HepG2 (cell line): Measurements from ENCODE around the gene ACTL7B. TPM values are rescaled to one million over a fixed set of nuclear protein-coding genes. Genes with fewer than 3 reads are reported as not detected.

Source experiments
- ATAC-seq: fragments of 200-7000 bp; cut with Tn5 transposase; 3 replicates; pipeline ENCODE4 v1.9.1; 2020; ENCODE audit warnings: mild to moderate bottlenecking, moderate library complexity
- BruUV-seq: library from RNA; stranded (reverse); fragments of 400-500 nt; replicated peaks from 2 replicates; lab custom pipeline; 2021; lab: Mats Ljungman, UMichigan
- CTCF ChIA-PET: fragments of 300-600 bp; formaldehyde crosslinking; extraction: SDS; loops from one replicate; lab custom pipeline; 2021; ENCODE audit warnings: low total read pairs, inconsistent platforms, low intra/inter-chr PET ratio; lab: Yijun Ruan, JAX
- POLR2A ChIA-PET: fragments of 350-600 bp; sonication (Branson Sonifier 250); formaldehyde crosslinking; loops from one replicate; lab custom pipeline; 2020; ENCODE audit warnings: antibody characterized with exemption, inconsistent platforms; lab: Yijun Ruan, JAX
- DNase-seq: peaks from one replicate; pipeline ENCODE4 v3.0.0-alpha.2; 2015; ENCODE audit warnings: low spot score
- FAIRE-seq: peaks from 3 replicates; lab custom pipeline; 2011; peaks lifted over from hg19 to GRCh38; lab: Jason Lieb, UNC
- H2AFZ ChIP-seq: one replicate; pipeline ENCODE4 v1.6.1; 2011; ENCODE audit warnings: low read length, inconsistent platforms
- H3K27ac ChIP-seq: fragments of 300-600 bp; 3 replicates; pipeline ENCODE4 v1.8.0; 2011; ENCODE audit warnings: mixed run types, mild to moderate bottlenecking, mixed read lengths, low read length, inconsistent platforms; ENCODE audit not compliant: insufficient read depth; ENCODE audit errors: extremely low read length
- H3K27me3 ChIP-seq, 2 experiments: fragments of 200-600 bp in 1 of 2; 2 replicates in 1 of 2; 3 replicates in 1 of 2; pipeline versions ENCODE4 v1.6.0 to v1.8.0; 2011; ENCODE audit warnings: low read length in 2 of 2, mild to moderate bottlenecking in 2 of 2, moderate library complexity in 2 of 2, inconsistent platforms in 1 of 2; ENCODE audit not compliant: insufficient read depth in 2 of 2, control insufficient read depth in 1 of 2
- H3K36me3 ChIP-seq, 2 experiments: fragments of 200-600 bp in 1 of 2; replicated peaks in 1 of 2; 2 replicates in 1 of 2; 3 replicates in 1 of 2; pipeline versions ENCODE4 v1.5.1 to v1.8.0; 2011; ENCODE audit warnings: low read length in 2 of 2, inconsistent platforms in 1 of 2; ENCODE audit not compliant: insufficient read depth in 2 of 2, control insufficient read depth in 1 of 2
- H3K4me1 ChIP-seq: 2 replicates; pipeline ENCODE4 v1.5.1; 2012; ENCODE audit warnings: low read length, inconsistent platforms; ENCODE audit not compliant: insufficient read depth
- H3K4me2 ChIP-seq: 2 replicates; pipeline ENCODE4 v1.6.0; 2011; ENCODE audit warnings: low read depth, low read length, inconsistent platforms
- H3K4me3 ChIP-seq, 3 experiments: fragments of 200-600 bp in 1 of 3; sonication (generic), shearing (Covaris generic) in 1 of 3; replicated peaks in 1 of 3; 2 replicates each; pipeline ENCODE4 v1.5.1; 2011 to 2016; ENCODE audit warnings: low read length in 3 of 3, inconsistent platforms in 2 of 3, low read depth in 2 of 3, mild to moderate bottlenecking in 2 of 3, control low read depth in 1 of 3, mixed read lengths in 1 of 3; ENCODE audit not compliant: insufficient read depth in 1 of 3
- H3K79me2 ChIP-seq: one replicate; pipeline ENCODE4 v1.6.1; 2011; ENCODE audit warnings: low read length, inconsistent platforms; ENCODE audit not compliant: insufficient read depth
- H3K9ac ChIP-seq: 2 replicates; pipeline ENCODE4 v1.6.0; 2011; ENCODE audit warnings: mild to moderate bottlenecking, low read depth, low read length, inconsistent platforms; ENCODE audit not compliant: insufficient read depth
- H3K9me3 ChIP-seq: 2 replicates; pipeline ENCODE4 v1.5.1; 2012; ENCODE audit warnings: mild to moderate bottlenecking, low read length
- H4K20me1 ChIP-seq: 2 replicates; pipeline ENCODE4 v1.6.0; 2011; ENCODE audit warnings: inconsistent platforms, mild to moderate bottlenecking, low read length, moderate library complexity; ENCODE audit not compliant: insufficient read depth
- KLF6 ChIP-seq: IDR thresholded peaks from 2 replicates; pipeline ENCODE4 v1.8.0; 2016; ENCODE audit warnings: missing biosample characterization, missing genetic modification reagents
- POLR2A ChIP-seq, 2 experiments: IDR thresholded peaks; 2 replicates each; pipeline ENCODE4 v1.6.1; 2011; ENCODE audit warnings: low read depth in 2 of 2, low read length in 2 of 2, mild to moderate bottlenecking in 1 of 2, moderate library complexity in 1 of 2; ENCODE audit not compliant: insufficient read depth in 1 of 2
- RBM22 ChIP-seq: fragments of 200-400 bp; formaldehyde crosslinking; optimal IDR thresholded peaks from 2 replicates; pipeline ENCODE3; 2017; ENCODE audit warnings: mild to moderate bottlenecking, low read length, moderate library complexity
- RELA ChIP-seq: sonication (generic); formaldehyde crosslinking; IDR thresholded peaks from 2 replicates; pipeline ENCODE4 v1.4.0; 2020; ENCODE audit warnings: missing genetic modification reagents
- U2AF1 ChIP-seq: fragments of 200-400 bp; formaldehyde crosslinking; optimal IDR thresholded peaks from 2 replicates; pipeline ENCODE3; 2017; ENCODE audit warnings: mild to moderate bottlenecking, low read depth, low read length
- ZFP36 ChIP-seq: fragments of 150-350 bp; IDR thresholded peaks from 2 replicates; pipeline ENCODE4 v1.6.1; 2018; ENCODE audit warnings: borderline replicate concordance, low read length, low read depth; ENCODE audit not compliant: partially characterized antibody
- ZFP37 ChIP-seq: sonication (generic); formaldehyde crosslinking; IDR thresholded peaks from 2 replicates; pipeline ENCODE4 v1.4.0; 2020; ENCODE audit warnings: missing genetic modification reagents, borderline replicate concordance
- ZNF121 ChIP-seq: sonication (generic); formaldehyde crosslinking; IDR thresholded peaks from 2 replicates; pipeline ENCODE4 v1.5.0; 2020; ENCODE audit warnings: mild to moderate bottlenecking, missing genetic modification reagents
- ZNF460 ChIP-seq: sonication (generic); formaldehyde crosslinking; IDR thresholded peaks from 2 replicates; pipeline ENCODE4 v1.5.1; 2020; ENCODE audit warnings: missing genetic modification reagents, mild to moderate bottlenecking, borderline replicate concordance
- ZNF879 ChIP-seq: sonication (generic); formaldehyde crosslinking; IDR thresholded peaks from 2 replicates; pipeline ENCODE4 v1.8.1; 2023; ENCODE audit warnings: missing genetic modification reagents
- WGBS: methylation state at CpG from one replicate; pipeline ENCODE4 v1.1.6; 2017; ENCODE audit warnings: low lambda C conversion rate; 5-methylcytosine and 5-hydroxymethylcytosine counted together
- in situ Hi-C: cut with HindIII; loops from 2 replicates; pipeline ENCODE4 v1.10.0; 2017; ENCODE audit warnings: low pct_unique_long_range_greater_than_20kb; ENCODE audit not compliant: extremely low pct_ligation_motif_present
- intact Hi-C: fragments of 100-400 bp; cut with micrococcal nuclease; formaldehyde crosslinking; loops from one replicate; pipeline ENCODE4 v1.10.0; 2022; ENCODE audit not compliant: unreplicated experiment
- polyA plus RNA-seq, 8 experiments: library from polyadenylated mRNA; depleted of rRNA in 3 of 8; stranded (reverse) in 7 of 8; unstranded in 1 of 8; fragments of >200 nt; fragmentation: Illumina TruSeq in 4 of 8; extraction: Trizol in 4 of 8; gene quantifications; 2 replicates each; pipeline versions ENCODE4 v1.2.1 to v1.2.3, GENCODE V29; 2011 to 2016; ENCODE audit warnings: low read depth in 4 of 8, missing spikeins in 1 of 8, mixed read lengths in 1 of 8; ENCODE audit not compliant: insufficient read depth in 1 of 8
- total RNA-seq, 5 experiments: library from RNA; depleted of rRNA; stranded (reverse); fragments of >200 nt; fragmentation: Illumina TruSeq; extraction: Trizol; gene quantifications; 2 replicates each; pipeline ENCODE4 v1.2.3, GENCODE V29; 2016; ENCODE audit warnings: low read depth in 1 of 5
- TF ChIP-seq, protein P1 (sequence below): sonication (generic); formaldehyde crosslinking; IDR thresholded peaks from 2 replicates; pipeline ENCODE4 v1.4.0; 2020; ENCODE audit warnings: missing genetic modification reagents
- TF ChIP-seq, protein P2 (sequence below): sonication (generic); formaldehyde crosslinking; conservative IDR thresholded peaks from 2 replicates; pipeline ENCODE4 v1.8.0; 2022; ENCODE audit warnings: missing genetic modification reagents
- TF ChIP-seq, protein P3 (sequence below): sonication (generic); formaldehyde crosslinking; IDR thresholded peaks from 2 replicates; pipeline ENCODE4 v1.4.0; 2020; ENCODE audit warnings: missing genetic modification reagents
- TF ChIP-seq, protein P4 (sequence below): sonication (generic); formaldehyde crosslinking; IDR thresholded peaks from 2 replicates; pipeline ENCODE4 v1.4.0; 2020; ENCODE audit warnings: missing genetic modification reagents

ACTL7B gene
- total and polyA plus RNA-seq, 2 of the 13 experiments (the other 11 are each of a cell fraction or from before 2014, with no cell fraction given) = 0.07 to 0.11 TPM

DNA sequence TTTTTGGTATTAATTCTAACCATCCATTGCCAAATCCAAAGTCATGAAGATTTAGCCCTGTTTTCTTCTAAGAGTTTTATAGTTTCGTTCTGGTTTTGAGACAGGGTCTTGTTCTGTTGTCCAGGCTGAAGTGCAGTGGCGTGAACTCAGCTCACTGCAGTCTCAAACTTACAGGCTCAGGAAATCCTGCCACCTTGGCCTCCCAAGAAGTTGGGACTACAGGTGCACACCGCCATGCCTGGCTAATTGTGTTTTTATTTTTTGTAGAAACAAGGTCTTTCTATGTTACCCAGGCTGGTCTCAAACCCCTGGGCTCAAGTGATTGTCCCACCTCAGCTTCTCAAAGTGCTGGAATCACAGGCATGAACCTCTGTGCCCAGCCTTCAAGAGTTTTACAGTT lies 27.3 kb upstream of the ACTL7B start (continued):
- TF ChIP-seq, protein P1, sequence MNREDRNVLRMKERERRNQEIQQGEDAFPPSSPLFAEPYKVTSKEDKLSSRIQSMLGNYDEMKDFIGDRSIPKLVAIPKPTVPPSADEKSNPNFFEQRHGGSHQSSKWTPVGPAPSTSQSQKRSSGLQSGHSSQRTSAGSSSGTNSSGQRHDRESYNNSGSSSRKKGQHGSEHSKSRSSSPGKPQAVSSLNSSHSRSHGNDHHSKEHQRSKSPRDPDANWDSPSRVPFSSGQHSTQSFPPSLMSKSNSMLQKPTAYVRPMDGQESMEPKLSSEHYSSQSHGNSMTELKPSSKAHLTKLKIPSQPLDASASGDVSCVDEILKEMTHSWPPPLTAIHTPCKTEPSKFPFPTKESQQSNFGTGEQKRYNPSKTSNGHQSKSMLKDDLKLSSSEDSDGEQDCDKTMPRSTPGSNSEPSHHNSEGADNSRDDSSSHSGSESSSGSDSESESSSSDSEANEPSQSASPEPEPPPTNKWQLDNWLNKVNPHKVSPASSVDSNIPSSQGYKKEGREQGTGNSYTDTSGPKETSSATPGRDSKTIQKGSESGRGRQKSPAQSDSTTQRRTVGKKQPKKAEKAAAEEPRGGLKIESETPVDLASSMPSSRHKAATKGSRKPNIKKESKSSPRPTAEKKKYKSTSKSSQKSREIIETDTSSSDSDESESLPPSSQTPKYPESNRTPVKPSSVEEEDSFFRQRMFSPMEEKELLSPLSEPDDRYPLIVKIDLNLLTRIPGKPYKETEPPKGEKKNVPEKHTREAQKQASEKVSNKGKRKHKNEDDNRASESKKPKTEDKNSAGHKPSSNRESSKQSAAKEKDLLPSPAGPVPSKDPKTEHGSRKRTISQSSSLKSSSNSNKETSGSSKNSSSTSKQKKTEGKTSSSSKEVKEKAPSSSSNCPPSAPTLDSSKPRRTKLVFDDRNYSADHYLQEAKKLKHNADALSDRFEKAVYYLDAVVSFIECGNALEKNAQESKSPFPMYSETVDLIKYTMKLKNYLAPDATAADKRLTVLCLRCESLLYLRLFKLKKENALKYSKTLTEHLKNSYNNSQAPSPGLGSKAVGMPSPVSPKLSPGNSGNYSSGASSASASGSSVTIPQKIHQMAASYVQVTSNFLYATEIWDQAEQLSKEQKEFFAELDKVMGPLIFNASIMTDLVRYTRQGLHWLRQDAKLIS (CRISPR knock-in tag) = peak; percentile 70; the same call in 1 of the 2 replicates
- TF ChIP-seq ZFP37 (CRISPR knock-in tag) (no peak), ZNF879 (CRISPR knock-in tag) (no peak), POLR2A (IDR thresholded peaks at IDR 0.05; ENCODE audit: insufficient read depth in 1 of 2, low read depth in 2 of 2, low read length in 2 of 2) (peak in 1 of 2 experiments; percentile 5; a peak in 1 of 4 replicates)

DNA sequence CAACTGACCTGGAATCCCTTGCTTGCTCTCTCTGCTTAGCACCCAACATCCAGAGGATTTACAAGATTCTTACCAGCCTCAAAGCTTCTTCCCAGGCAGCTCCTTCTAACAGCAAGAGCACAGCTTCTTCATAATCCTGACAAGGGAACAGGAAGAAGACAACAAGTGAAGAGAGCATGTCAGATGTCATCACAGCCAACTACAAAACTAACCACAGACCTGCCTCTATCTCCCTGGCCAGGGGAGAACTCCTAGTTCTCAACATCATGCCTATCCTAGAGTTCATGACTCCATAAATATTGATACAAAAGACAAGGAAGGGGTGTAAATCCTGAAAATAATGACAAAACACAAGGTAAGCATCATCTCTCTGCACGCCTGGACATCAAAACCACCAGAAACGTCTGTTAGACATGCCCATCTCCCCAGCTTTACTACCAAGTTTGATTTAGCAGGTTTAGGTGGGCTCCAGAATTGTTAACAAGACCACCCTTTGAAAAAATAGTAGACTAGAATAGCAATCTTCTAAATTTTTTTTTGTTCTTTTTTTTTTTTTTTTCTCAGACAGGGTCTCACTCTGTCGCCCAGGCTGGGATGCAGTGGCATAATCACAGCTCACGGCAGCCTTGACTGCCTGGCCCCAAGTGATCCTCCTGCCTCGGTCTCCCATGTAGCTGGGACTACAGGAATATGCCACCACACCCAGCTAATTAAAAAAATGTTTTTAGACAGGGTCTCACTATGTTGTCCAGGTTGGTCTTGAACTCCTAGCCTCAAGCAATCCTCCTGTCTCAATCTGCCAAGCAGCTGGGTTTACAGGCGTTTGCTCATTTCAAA lies 26.5 kb upstream of the ACTL7B start:
- Histone ChIP-seq H3K36me3 (peaks cover 15 to 52% of the 10 kb centered on the region in 2 experiments), H3K27ac (peak overlapping the region; percentile 99), H3K9ac (peak overlapping the region; percentile 93), H3K27me3 (no peaks in the 10 kb centered on the region), H4K20me1 (peaks cover 5% of the 10 kb centered on the region; the same call in 1 of the 2 replicates), H3K79me2 (peaks cover 82% of the 10 kb centered on the region), H2AFZ (no peak overlapping the region), H3K4me1 (peaks cover 90% of the 10 kb centered on the region), H3K9me3 (no peaks in the 10 kb centered on the region), H3K4me3 (peak overlapping the region; percentile 57 to 67 (median 66)), H3K4me2 (peak overlapping the region; percentile 77)
- ATAC-seq (no peak), FAIRE-seq (no peak), DNase-seq (no peak)
- ChIA-PET POLR2A (interaction anchor here (0.8 to 4.7 kb wide), 5 partner anchors 10 to 17 kb away, joined by 3 to 45 read pairs (median 11); no protein-coding TSS in a partner anchor), CTCF (no interaction called here)
- WGBS = 80% methylated on average over 6 of the region's 6 CpGs
- BruUV-seq = no TSS peak
- in situ Hi-C loops (no loop called here), intact Hi-C loops (no loop called here)
- TF ChIP-seq ZNF121 (CRISPR knock-in tag) (peak; percentile 25; the same call in 1 of the 2 replicates), ZFP36 (no peak), ZNF460 (CRISPR knock-in tag) (no peak), U2AF1 (no peak), POLR2A (IDR thresholded peaks at IDR 0.05; ENCODE audit: insufficient read depth in 1 of 2, low read depth in 2 of 2, low read length in 2 of 2) (peak; percentile 14 to 32; a peak in 2 of 4 replicates), RBM22 (peak; percentile 86), RELA (CRISPR knock-in tag) (no peak), KLF6 (CRISPR knock-in tag) (no peak)
- TF ChIP-seq, protein P2, sequence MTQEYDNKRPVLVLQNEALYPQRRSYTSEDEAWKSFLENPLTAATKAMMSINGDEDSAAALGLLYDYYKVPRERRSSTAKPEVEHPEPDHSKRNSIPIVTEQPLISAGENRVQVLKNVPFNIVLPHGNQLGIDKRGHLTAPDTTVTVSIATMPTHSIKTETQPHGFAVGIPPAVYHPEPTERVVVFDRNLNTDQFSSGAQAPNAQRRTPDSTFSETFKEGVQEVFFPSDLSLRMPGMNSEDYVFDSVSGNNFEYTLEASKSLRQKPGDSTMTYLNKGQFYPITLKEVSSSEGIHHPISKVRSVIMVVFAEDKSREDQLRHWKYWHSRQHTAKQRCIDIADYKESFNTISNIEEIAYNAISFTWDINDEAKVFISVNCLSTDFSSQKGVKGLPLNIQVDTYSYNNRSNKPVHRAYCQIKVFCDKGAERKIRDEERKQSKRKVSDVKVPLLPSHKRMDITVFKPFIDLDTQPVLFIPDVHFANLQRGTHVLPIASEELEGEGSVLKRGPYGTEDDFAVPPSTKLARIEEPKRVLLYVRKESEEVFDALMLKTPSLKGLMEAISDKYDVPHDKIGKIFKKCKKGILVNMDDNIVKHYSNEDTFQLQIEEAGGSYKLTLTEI (CRISPR knock-in tag) = no peak
- TF ChIP-seq, protein P3, sequence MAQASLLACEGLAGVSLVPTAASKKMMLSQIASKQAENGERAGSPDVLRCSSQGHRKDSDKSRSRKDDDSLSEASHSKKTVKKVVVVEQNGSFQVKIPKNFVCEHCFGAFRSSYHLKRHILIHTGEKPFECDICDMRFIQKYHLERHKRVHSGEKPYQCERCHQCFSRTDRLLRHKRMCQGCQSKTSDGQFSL (CRISPR knock-in tag) = no peak
- TF ChIP-seq, protein P4, sequence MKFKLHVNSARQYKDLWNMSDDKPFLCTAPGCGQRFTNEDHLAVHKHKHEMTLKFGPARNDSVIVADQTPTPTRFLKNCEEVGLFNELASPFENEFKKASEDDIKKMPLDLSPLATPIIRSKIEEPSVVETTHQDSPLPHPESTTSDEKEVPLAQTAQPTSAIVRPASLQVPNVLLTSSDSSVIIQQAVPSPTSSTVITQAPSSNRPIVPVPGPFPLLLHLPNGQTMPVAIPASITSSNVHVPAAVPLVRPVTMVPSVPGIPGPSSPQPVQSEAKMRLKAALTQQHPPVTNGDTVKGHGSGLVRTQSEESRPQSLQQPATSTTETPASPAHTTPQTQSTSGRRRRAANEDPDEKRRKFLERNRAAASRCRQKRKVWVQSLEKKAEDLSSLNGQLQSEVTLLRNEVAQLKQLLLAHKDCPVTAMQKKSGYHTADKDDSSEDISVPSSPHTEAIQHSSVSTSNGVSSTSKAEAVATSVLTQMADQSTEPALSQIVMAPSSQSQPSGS (CRISPR knock-in tag) = no peak
